OCI-LY1 (cell line): ENCODE measurements around the gene FYN.

Source experiments
- H2AFZ ChIP-seq: fragments of 200-600 bp; sonication (generic), shearing (Covaris generic); 2 replicates; pipeline ENCODE4 v1.6.0; 2014; ENCODE audit warnings: antibody characterized with exemption, mild to moderate bottlenecking, low read length
- H3F3A ChIP-seq: fragments of 200-600 bp; sonication (generic), shearing (Covaris generic); 2 replicates; pipeline ENCODE4 v1.6.0; 2014; ENCODE audit warnings: mild to moderate bottlenecking, antibody characterized with exemption, low read length, moderate library complexity; ENCODE audit not compliant: insufficient read depth
- H3K27ac ChIP-seq: fragments of 200-600 bp; sonication (generic); 2 replicates; pipeline ENCODE4 v1.5.1; 2014; ENCODE audit warnings: low read length, mixed run types, mild to moderate bottlenecking, low read depth; ENCODE audit not compliant: poor library complexity, severe bottlenecking
- H3K27me3 ChIP-seq: fragments of 200-600 bp; sonication (generic); 2 replicates; pipeline ENCODE4 v1.6.0; 2014; ENCODE audit warnings: antibody characterized with exemption, mild to moderate bottlenecking, low read length, moderate library complexity; ENCODE audit not compliant: insufficient read depth
- H3K36me3 ChIP-seq: fragments of 200-600 bp; sonication (generic); 2 replicates; pipeline ENCODE4 v1.6.1; 2014; ENCODE audit warnings: mild to moderate bottlenecking, antibody characterized with exemption, low read length, moderate library complexity, mixed read lengths; ENCODE audit not compliant: insufficient read depth
- H3K4me1 ChIP-seq: fragments of 200-600 bp; sonication (generic); 2 replicates; pipeline ENCODE4 v1.5.1; 2014; ENCODE audit warnings: mild to moderate bottlenecking, low read length, moderate library complexity; ENCODE audit not compliant: insufficient read depth, severe bottlenecking
- H3K4me2 ChIP-seq: fragments of 200-600 bp; sonication (generic), shearing (Covaris generic); 2 replicates; pipeline ENCODE4 v1.6.1; 2014; ENCODE audit warnings: low read length
- H3K4me3 ChIP-seq: fragments of 200-600 bp; sonication (generic); 2 replicates; pipeline ENCODE4 v1.5.1; 2014; ENCODE audit warnings: low read length, low read depth, mild to moderate bottlenecking, mixed read lengths; ENCODE audit not compliant: poor library complexity, severe bottlenecking
- H3K79me2 ChIP-seq: fragments of 200-600 bp; shearing (Covaris generic); 2 replicates; pipeline ENCODE4 v1.6.1; 2016; ENCODE audit warnings: mixed run types, low read length, mixed read lengths; ENCODE audit not compliant: insufficient read depth
- H3K9ac ChIP-seq: fragments of 200-600 bp; sonication (generic), shearing (Covaris generic); 2 replicates; pipeline ENCODE4 v1.6.1; 2014; ENCODE audit warnings: mild to moderate bottlenecking, low read length, mixed read lengths
- H3K9me2 ChIP-seq: fragments of 200-600 bp; sonication (generic), shearing (Covaris generic); 2 replicates; pipeline ENCODE4 v1.6.1; 2014; ENCODE audit warnings: low read depth, mild to moderate bottlenecking, low read length, mixed read lengths
- H3K9me3 ChIP-seq: fragments of 200-600 bp; shearing (Covaris generic); 2 replicates; pipeline ENCODE4 v1.6.1; 2014; ENCODE audit warnings: low read length, mixed read lengths
- H4K20me1 ChIP-seq: fragments of 200-600 bp; sonication (generic), shearing (Covaris generic); 2 replicates; pipeline ENCODE4 v1.6.0; 2016; ENCODE audit warnings: mild to moderate bottlenecking, low read length; ENCODE audit not compliant: insufficient read depth
- CTCF ChIP-seq: fragments of 200-600 bp; sonication (generic), shearing (Covaris generic); IDR thresholded peaks from 2 replicates; pipeline ENCODE4 v1.5.1; 2017; ENCODE audit warnings: mild to moderate bottlenecking, antibody characterized with exemption, low read length, moderate library complexity, mixed read lengths
- EZH2 ChIP-seq: fragments of 200-600 bp; sonication (generic), shearing (Covaris generic); IDR thresholded peaks from 2 replicates; pipeline ENCODE4 v1.8.0; 2017; ENCODE audit warnings: borderline replicate concordance, mixed run types, mild to moderate bottlenecking, antibody characterized with exemption, low read length, moderate library complexity, mixed read lengths

Gene FYN

GRCh38 chr6:111840803-111841202, 32.4 kb downstream of the FYN start:
- H3K4me2 ChIP-seq: no peak overlapping the region
- H3K36me3 ChIP-seq: no peaks in the 10 kb centered on the region
- no peaks in the 10 kb centered on the region for H3K9me3 ChIP-seq
- H2AFZ ChIP-seq: no peak overlapping the region
- no peaks in the 10 kb centered on the region for H3K4me1 ChIP-seq
- no peaks in the 10 kb centered on the region for H3K79me2 ChIP-seq
- H3K27me3 ChIP-seq: no peaks in the 10 kb centered on the region
- no peaks in the 10 kb centered on the region for H3F3A ChIP-seq
- TF ChIP-seq CTCF (no peak), EZH2 (no peak)
- H4K20me1 ChIP-seq: no peaks in the 10 kb centered on the region
- H3K4me3 ChIP-seq: no peak overlapping the region
- H3K9me2 ChIP-seq: no peaks in the 10 kb centered on the region
- no peak overlapping the region for H3K9ac ChIP-seq
- no peak overlapping the region for H3K27ac ChIP-seq

- Histone ChIP-seq H3K79me2 (no peaks in the 10 kb centered on the region), H3K4me1 (no peaks in the 10 kb centered on the region), H3F3A (no peaks in the 10 kb centered on the region), H3K4me2 (no peak overlapping the region), H3K9ac (no peak overlapping the region), H3K27ac (no peak overlapping the region), H3K36me3 (no peaks in the 10 kb centered on the region), H3K9me3 (no peaks in the 10 kb centered on the region), H2AFZ (no peak overlapping the region), H3K9me2 (no peaks in the 10 kb centered on the region), H3K27me3 (no peaks in the 10 kb centered on the region), H3K4me3 (no peak overlapping the region), H4K20me1 (no peaks in the 10 kb centered on the region)
- TF ChIP-seq EZH2 (no peak), CTCF (no peak)
These were observed 34.3 kb downstream of the FYN start for GRCh38 chr6:111838749-111839484.

- H3K4me2 ChIP-seq: no peak overlapping the region
- no peaks in the 10 kb centered on the region for H3K4me1 ChIP-seq
- no peaks in the 10 kb centered on the region for H3K79me2 ChIP-seq
These were observed 35.4 kb downstream of the FYN start for GRCh38 chr6:111837641-111838500.

More at GRCh38 chr6:111837641-111838500, 35.4 kb downstream of the FYN start:
- TF ChIP-seq EZH2: no peak
- no peak for TF ChIP-seq CTCF
- no peaks in the 10 kb centered on the region for H3K9me2 ChIP-seq
- no peaks in the 10 kb centered on the region for H3F3A ChIP-seq
- no peak overlapping the region for H3K27ac ChIP-seq
- H3K36me3 ChIP-seq: no peaks in the 10 kb centered on the region
- H3K9me3 ChIP-seq: no peaks in the 10 kb centered on the region
- no peak overlapping the region for H2AFZ ChIP-seq
- no peak overlapping the region for H3K9ac ChIP-seq
- no peak overlapping the region for H3K4me3 ChIP-seq
- H4K20me1 ChIP-seq: no peaks in the 10 kb centered on the region
- no peaks in the 10 kb centered on the region for H3K27me3 ChIP-seq
